ENCODE data around the gene ALG2. TPM values are rescaled to one million over a fixed set of nuclear protein-coding genes. Genes with fewer than 3 reads are reported as not detected.

ALG2 gene
- polyA plus RNA-seq, 3 donors, result 15.9 to 25.5 (median 23.6) TPM

DNA sequence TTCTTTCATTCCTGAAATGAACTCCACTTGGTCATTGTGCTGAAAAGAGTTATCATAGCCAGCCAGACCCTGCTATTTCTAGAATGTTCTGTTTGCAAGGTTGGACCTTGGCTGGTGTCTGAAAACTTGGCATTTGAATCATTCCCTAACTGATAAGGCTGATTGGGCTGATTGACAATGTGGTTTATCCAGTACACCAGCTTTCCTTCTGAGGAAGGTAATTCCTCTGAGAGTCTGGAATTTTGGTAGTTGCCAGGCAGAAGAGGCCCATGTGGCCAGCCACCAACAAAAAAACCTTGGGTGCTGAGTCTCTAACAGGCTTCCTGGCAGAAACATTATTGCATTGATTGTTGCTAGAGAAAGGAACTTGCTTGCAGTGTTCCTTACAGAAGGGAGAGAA is 15.6 kb upstream of the ALG2 start:
- Histone ChIP-seq H2AFZ (ENCODE audit: insufficient read depth, low read depth, low read length, poor library complexity, severe bottlenecking) (no peak overlapping the region), H4K20me1 (ENCODE audit: insufficient read depth, low read length) (no peaks in the 10 kb centered on the region), H3K4me3 (replicated peaks in 1 of 3; ENCODE audit: low read depth in 2 of 3, low read length in 3 of 3) (no peak overlapping the region), H3K9ac (ENCODE audit: insufficient read depth, low read length, poor library complexity, severe bottlenecking) (no peak overlapping the region), H3K4me1 (ENCODE audit: control insufficient read depth in 1 of 2, insufficient read depth in 2 of 2, low read length in 2 of 2) (no peaks in the 10 kb centered on the region), H3K27ac (ENCODE audit: low read depth in 1 of 2, low read length in 2 of 2) (no peak overlapping the region), H3K27me3 (ENCODE audit: control insufficient read depth in 2 of 2, insufficient read depth in 2 of 2, low read length in 2 of 2) (no peaks in the 10 kb centered on the region), H3K79me2 (ENCODE audit: insufficient read depth, low read length) (no peaks in the 10 kb centered on the region), H3K9me3 (replicated peaks in 1 of 2; ENCODE audit: control insufficient read depth in 1 of 2, insufficient read depth in 1 of 2, low read length in 2 of 2) (no peaks in the 10 kb centered on the region), H3K36me3 (replicated peaks in 1 of 2; ENCODE audit: control insufficient read depth in 1 of 2, insufficient read depth in 2 of 2, low read length in 2 of 2) (peaks cover 16 to 51% of the 10 kb centered on the region in 2 donors), H3K4me2 (replicated peaks; ENCODE audit: extremely low read depth, low read length, poor library complexity, severe bottlenecking) (no peak overlapping the region)
- no peak for DNase-seq
- Mint-ChIP-seq H3K4me1 (peaks cover 10% of the 10 kb centered on the region), H3K27ac (no peak overlapping the region), H3K36me3 (peaks cover 48 to 50% of the 10 kb centered on the region in 2 donors), H3K9me3 (no peaks in the 10 kb centered on the region), H3K27me3 (ENCODE audit: low read depth in 3 of 3) (peaks cover 0 to 1% (median 0%) of the 10 kb centered on the region in 3 donors), H3K4me3 (no peak overlapping the region)
- intact Hi-C loops (cut with micrococcal nuclease), result no loop called here
- TF ChIP-seq CTCF (IDR thresholded peaks at IDR 0.05), result no peak

GRCh38 chr9:99235926-99236634 is 14.3 kb upstream of the ALG2 start:
- H3K4me3 Mint-ChIP-seq, result no peak overlapping the region
- no peak for DNase-seq
- H3K27me3 Mint-ChIP-seq (ENCODE audit: low read depth in 3 of 3), result no peaks in the 10 kb centered on the region

More at GRCh38 chr9:99235926-99236634, 14.3 kb upstream of the ALG2 start:
- Histone ChIP-seq H3K79me2 (ENCODE audit: insufficient read depth, low read length) (no peaks in the 10 kb centered on the region), H3K9me3 (replicated peaks in 1 of 2; ENCODE audit: control insufficient read depth in 1 of 2, insufficient read depth in 1 of 2, low read length in 2 of 2) (no peaks in the 10 kb centered on the region), H3K4me3 (replicated peaks in 1 of 3; ENCODE audit: low read depth in 2 of 3, low read length in 3 of 3) (no peak overlapping the region), H3K27ac (ENCODE audit: low read depth in 1 of 2, low read length in 2 of 2) (no peak overlapping the region), H2AFZ (ENCODE audit: insufficient read depth, low read depth, low read length, poor library complexity, severe bottlenecking) (no peak overlapping the region), H3K36me3 (replicated peaks in 1 of 2; ENCODE audit: control insufficient read depth in 1 of 2, insufficient read depth in 2 of 2, low read length in 2 of 2) (peaks cover 24 to 64% of the 10 kb centered on the region in 2 donors), H4K20me1 (ENCODE audit: insufficient read depth, low read length) (no peaks in the 10 kb centered on the region), H3K27me3 (ENCODE audit: control insufficient read depth in 2 of 2, insufficient read depth in 2 of 2, low read length in 2 of 2) (no peaks in the 10 kb centered on the region), H3K4me1 (ENCODE audit: control insufficient read depth in 1 of 2, insufficient read depth in 2 of 2, low read length in 2 of 2) (no peaks in the 10 kb centered on the region), H3K9ac (ENCODE audit: insufficient read depth, low read length, poor library complexity, severe bottlenecking) (no peak overlapping the region), H3K4me2 (replicated peaks; ENCODE audit: extremely low read depth, low read length, poor library complexity, severe bottlenecking) (no peak overlapping the region)
- TF ChIP-seq CTCF (IDR thresholded peaks at IDR 0.05), result no peak
- intact Hi-C loops (cut with micrococcal nuclease), result no loop called here
- Mint-ChIP-seq H3K4me1 (peaks cover 10% of the 10 kb centered on the region), H3K27ac (peak overlapping the region in 3 of 7 donors; percentile 18 to 51 (median 40)), H3K36me3 (peaks cover 56 to 58% of the 10 kb centered on the region in 2 donors), H3K9me3 (no peaks in the 10 kb centered on the region)
- WGBS (ENCODE audit: insufficient coverage), result 7% methylated on average over 4 of the region's 7 CpGs
